Prostate gland (tissue), 2 donors: ENCODE data around the gene TDRD10. TPM values are rescaled to one million over a fixed set of nuclear protein-coding genes. Genes with fewer than 3 reads are reported as not detected.

ENCODE experiments used
- DNase-seq: peaks from one replicate; pipeline ENCODE4 v3.0.0-alpha.2; 2019; ENCODE audit warnings: low spot score
- H3K27ac ChIP-seq, 2 donors: fragments of 200-600 bp; sonication (generic); 2 replicates each; pipeline ENCODE4 v1.5.1; 2017 to 2019
- H3K27me3 ChIP-seq: fragments of 200-600 bp; sonication (generic); replicated peaks from 2 replicates; pipeline ENCODE4 v1.5.1; 2019; ENCODE audit not compliant: insufficient read depth
- H3K36me3 ChIP-seq, 2 donors: fragments of 200-600 bp; sonication (generic); 1 replicate in 1 of 2; 2 replicates in 1 of 2; pipeline versions ENCODE4 v1.5.1 to v1.8.1; 2017 to 2019
- H3K4me1 ChIP-seq: fragments of 200-600 bp; sonication (generic); replicated peaks from 2 replicates; pipeline ENCODE4 v1.5.1; 2019
- H3K4me3 ChIP-seq, 2 donors: fragments of 200-600 bp; sonication (generic); 2 replicates each; pipeline ENCODE4 v1.5.1; 2017 to 2019
- H3K9me3 ChIP-seq: fragments of 200-600 bp; sonication (generic); 2 replicates; pipeline ENCODE4 v1.5.1; 2017
- POLR2A ChIP-seq: fragments of 450-650 bp; IDR thresholded peaks from one replicate; pipeline ENCODE4 v1.6.1; 2016; ENCODE audit warnings: antibody characterized with exemption, mild to moderate bottlenecking
- POLR2AphosphoS5 ChIP-seq: sonication (generic); formaldehyde crosslinking; IDR thresholded peaks from one replicate; pipeline ENCODE4 v1.6.1; 2017; ENCODE audit warnings: antibody characterized with exemption
- WGBS: methylation state at CpG from one replicate; pipeline ENCODE4 v1.1.5; 2018; 5-methylcytosine and 5-hydroxymethylcytosine counted together
- intact Hi-C: fragments of 100-400 bp; cut with DNase I; formaldehyde crosslinking; loops from one replicate; pipeline ENCODE4 v1.14.2; 2022
- total RNA-seq, 2 donors: library from RNA; depleted of rRNA; stranded (reverse); fragments of >200 nt; gene quantifications; one replicate each; pipeline ENCODE4 v1.1.0, GENCODE V29; 2016
- TF ChIP-seq, protein P1 (sequence below), 4 experiments: fragments of 200-600 bp in 2 of 4; fragments of 450-650 bp in 2 of 4; sonication (generic) in 2 of 4; IDR thresholded peaks; 1 replicate in 3 of 4; 2 replicates in 1 of 4; pipeline ENCODE4 v1.5.1; 2016 to 2019; ENCODE audit warnings: antibody characterized with exemption in 4 of 4, mild to moderate bottlenecking in 2 of 4, moderate library complexity in 2 of 4

TDRD10 gene
- total RNA-seq, 2 donors from 2014 or later, result 0.46 to 11.4 TPM

GRCh38 chr1:154553056-154554030 lies 51.3 kb downstream of the TDRD10 start:
- TF ChIP-seq POLR2AphosphoS5 (no peak), POLR2A (no peak)
- TF ChIP-seq, protein P1, sequence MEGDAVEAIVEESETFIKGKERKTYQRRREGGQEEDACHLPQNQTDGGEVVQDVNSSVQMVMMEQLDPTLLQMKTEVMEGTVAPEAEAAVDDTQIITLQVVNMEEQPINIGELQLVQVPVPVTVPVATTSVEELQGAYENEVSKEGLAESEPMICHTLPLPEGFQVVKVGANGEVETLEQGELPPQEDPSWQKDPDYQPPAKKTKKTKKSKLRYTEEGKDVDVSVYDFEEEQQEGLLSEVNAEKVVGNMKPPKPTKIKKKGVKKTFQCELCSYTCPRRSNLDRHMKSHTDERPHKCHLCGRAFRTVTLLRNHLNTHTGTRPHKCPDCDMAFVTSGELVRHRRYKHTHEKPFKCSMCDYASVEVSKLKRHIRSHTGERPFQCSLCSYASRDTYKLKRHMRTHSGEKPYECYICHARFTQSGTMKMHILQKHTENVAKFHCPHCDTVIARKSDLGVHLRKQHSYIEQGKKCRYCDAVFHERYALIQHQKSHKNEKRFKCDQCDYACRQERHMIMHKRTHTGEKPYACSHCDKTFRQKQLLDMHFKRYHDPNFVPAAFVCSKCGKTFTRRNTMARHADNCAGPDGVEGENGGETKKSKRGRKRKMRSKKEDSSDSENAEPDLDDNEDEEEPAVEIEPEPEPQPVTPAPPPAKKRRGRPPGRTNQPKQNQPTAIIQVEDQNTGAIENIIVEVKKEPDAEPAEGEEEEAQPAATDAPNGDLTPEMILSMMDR (IDR thresholded peaks at IDR 0.05), result no peak
- Histone ChIP-seq H3K27ac (no peak overlapping the region), H3K36me3 (peaks cover 24 to 45% of the 10 kb centered on the region in 2 donors), H3K4me1 (peaks cover 6% of the 10 kb centered on the region), H3K4me3 (no peak overlapping the region), H3K9me3 (no peaks in the 10 kb centered on the region), H3K27me3 (no peaks in the 10 kb centered on the region)
- intact Hi-C loops, result loop anchor here (10.0 kb wide), 2 partner anchors 149 to 511 kb away; partner anchors contain the start of genes EFNA4 and IL6R
- no peak for DNase-seq
- WGBS, result 66% methylated on average over 11 of the region's 12 CpGs

- intact Hi-C loops, result loop anchor here (10.0 kb wide), 2 partner anchors 152 to 508 kb away; partner anchors contain the start of genes EFNA4 and IL6R
- Histone ChIP-seq H3K4me1 (peaks cover 6% of the 10 kb centered on the region), H3K9me3 (no peaks in the 10 kb centered on the region), H3K27me3 (no peaks in the 10 kb centered on the region), H3K36me3 (peaks cover 20 to 38% of the 10 kb centered on the region in 2 donors), H3K4me3 (peak overlapping the region in 1 of 2 donors; percentile 85), H3K27ac (no peak overlapping the region)
- TF ChIP-seq POLR2A, result no peak
- TF ChIP-seq, protein P1 (IDR thresholded peaks at IDR 0.05), result no peak
- no peak for TF ChIP-seq POLR2AphosphoS5
- 19% methylated on average over 4 of the region's 4 CpGs for WGBS
- DNase-seq, result no peak
Observed at GRCh38 chr1:154556422-154556821, 54.4 kb downstream of the TDRD10 start.

- TF ChIP-seq POLR2A, result no peak
- no peak for TF ChIP-seq POLR2AphosphoS5
- TF ChIP-seq, protein P1 (IDR thresholded peaks at IDR 0.05), result no peak
- DNase-seq, result no peak
- intact Hi-C loops, result loop anchor here (10.0 kb wide), 2 partner anchors 153 to 507 kb away; partner anchors contain the start of genes EFNA4 and IL6R
- H3K4me3 ChIP-seq, result peak overlapping the region; percentile 85 to 88
- 14% methylated on average over 7 of the region's 7 CpGs for WGBS
- no peaks in the 10 kb centered on the region for H3K27me3 ChIP-seq
- peaks cover 6% of the 10 kb centered on the region for H3K4me1 ChIP-seq
- H3K36me3 ChIP-seq, result peaks cover 10 to 28% of the 10 kb centered on the region in 2 donors
- H3K9me3 ChIP-seq, result no peaks in the 10 kb centered on the region
- H3K27ac ChIP-seq, result peak overlapping the region; percentile 81 to 82
Observed at GRCh38 chr1:154557248-154557938, 55.4 kb downstream of the TDRD10 start.

DNA sequence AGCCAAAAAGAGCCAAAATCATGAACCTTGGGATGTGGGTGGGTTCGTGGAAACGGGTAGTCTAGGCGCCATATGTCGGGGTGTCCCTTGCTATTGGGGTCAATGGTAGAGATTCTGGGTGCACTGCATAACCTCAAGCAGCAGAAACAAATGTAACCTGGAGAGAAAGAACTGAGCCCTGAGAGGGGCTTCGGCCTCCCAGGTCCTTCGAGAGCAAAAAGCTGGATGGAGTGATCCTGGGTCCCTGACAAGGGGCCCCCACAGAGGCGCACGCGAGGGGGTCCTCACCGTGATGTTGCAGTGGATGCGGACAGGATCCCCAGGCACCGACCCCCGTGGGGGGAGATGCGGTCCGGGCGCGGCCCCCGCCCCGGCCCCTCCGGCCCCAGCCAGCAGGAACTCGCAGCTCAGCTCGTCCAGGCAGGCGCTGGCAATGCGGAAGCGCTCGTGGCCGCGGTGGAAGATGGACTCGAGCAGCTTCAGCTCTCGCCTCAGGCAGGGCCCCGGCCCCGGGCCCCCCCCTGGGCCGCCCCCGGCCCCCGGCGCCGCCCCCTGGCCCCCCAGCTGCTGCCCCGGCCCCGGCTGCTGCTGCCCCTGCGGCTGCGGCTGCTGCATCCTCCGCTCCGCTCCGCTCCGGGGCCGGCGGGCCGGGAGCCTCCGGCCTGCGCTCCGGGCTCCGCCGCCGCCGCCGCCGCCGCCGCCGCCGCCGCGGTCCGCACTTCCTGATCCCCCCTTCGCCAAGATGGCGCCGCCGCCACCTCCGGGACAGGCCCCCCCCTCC lies 56.1 kb downstream of the TDRD10 start, which contains the start of gene UBE2Q1:
UBE2Q1 (minus strand) TSS at position 724 of the 781 bp plus-strand sequence; CDS start at position 615, 109 bp downstream.
- peak within 1 kb of the TSS; percentile 82 to 89 for H3K27ac ChIP-seq
- H3K9me3 ChIP-seq, result no peaks in the 10 kb centered on the region
- peak within 1 kb of the TSS; percentile 85 to 88 for H3K4me3 ChIP-seq
- no peaks in the 10 kb centered on the region for H3K27me3 ChIP-seq
- peaks cover 9 to 22% of the 10 kb centered on the region in 2 donors for H3K36me3 ChIP-seq
- intact Hi-C loops, result loop anchor here (2.0 to 10.0 kb wide), 4 partner anchors 153 to 507 kb away; partner anchors contain the start of genes EFNA4 and IL6R
- WGBS, result under 1% methylated on average over 19 of the region's 69 CpGs
- DNase-seq, result peak; percentile 26
- TF ChIP-seq POLR2A (no peak), POLR2AphosphoS5 (no peak)
- TF ChIP-seq, protein P1 (IDR thresholded peaks at IDR 0.05), result no peak
- peaks cover 6% of the 10 kb centered on the region for H3K4me1 ChIP-seq
